ENCODE results near the gene TSR2.

TSR2 gene, protein sequence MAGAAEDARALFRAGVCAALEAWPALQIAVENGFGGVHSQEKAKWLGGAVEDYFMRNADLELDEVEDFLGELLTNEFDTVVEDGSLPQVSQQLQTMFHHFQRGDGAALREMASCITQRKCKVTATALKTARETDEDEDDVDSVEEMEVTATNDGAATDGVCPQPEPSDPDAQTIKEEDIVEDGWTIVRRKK

DNA sequence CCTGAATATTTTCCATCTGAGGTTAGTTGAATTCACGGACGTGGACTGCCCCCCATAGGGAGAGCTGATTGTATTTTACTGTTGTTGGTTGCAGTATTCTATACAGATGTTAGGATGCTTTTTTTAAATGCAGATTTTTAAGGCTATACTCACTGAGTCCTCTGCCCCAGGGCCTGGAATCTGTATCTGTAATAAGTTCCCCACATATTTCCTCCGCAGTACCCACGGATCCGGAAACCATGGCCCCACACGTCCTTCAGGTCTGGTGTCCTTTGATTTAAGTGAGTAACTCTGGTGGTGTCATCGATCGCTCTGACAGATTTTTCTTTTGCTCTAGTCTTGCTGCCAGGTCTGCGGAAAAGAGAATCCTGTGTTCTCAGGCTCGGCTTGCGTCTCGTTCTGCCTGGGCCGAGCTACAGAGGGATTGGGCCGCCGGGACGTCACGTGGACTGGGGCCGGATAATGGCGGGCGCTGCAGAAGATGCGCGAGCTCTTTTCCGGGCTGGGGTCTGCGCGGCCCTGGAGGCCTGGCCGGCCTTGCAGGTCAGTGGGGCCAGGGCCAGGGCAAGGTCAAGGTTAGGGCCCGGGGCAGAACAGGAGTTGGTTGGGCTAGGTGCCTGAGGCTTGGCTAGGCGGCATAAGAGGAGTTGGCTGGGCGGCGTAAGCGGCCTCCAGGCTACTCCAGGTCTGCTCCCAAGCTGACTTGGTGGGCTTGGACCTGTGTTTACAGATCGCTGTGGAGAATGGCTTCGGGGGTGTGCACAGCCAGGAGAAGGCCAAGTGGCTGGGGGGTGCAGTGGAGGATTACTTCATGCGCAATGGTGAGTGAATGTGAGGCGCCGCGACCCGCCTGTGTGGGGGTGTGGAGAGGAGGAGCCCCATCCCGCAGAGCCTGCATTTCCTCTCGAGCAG lies at the start of gene TSR2:
TSR2 (plus strand) TSS at position 445 of the 912 bp plus-strand sequence; CDS start at position 463, 18 bp downstream.
- FAIRE-seq (no peak), DNase-seq (ENCODE audit: insufficient read length, low spot score) (peak; percentile 59)

DNA sequence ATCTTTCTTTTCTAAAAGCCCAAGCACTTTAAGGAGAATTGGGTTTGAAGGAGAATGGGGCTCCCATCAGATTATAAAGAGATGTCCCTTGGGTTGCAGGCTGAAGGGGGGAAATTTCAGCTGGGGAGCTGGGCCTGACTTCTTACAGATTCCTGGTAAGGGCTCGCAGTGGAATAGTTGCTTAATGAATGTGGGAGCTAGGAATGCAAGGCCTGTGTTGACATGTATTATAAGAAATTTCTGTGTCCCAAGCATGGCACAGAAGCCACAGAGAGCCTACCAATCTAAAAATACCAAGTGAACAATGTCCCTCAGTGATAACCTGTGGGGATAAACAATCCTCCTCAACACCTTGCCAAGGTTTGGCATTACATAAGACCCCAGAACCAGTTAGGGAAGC lies 43.1 kb upstream of the TSR2 start:
- DNase-seq (ENCODE audit: insufficient read length, low spot score) (no peak), FAIRE-seq (no peak)

DNA sequence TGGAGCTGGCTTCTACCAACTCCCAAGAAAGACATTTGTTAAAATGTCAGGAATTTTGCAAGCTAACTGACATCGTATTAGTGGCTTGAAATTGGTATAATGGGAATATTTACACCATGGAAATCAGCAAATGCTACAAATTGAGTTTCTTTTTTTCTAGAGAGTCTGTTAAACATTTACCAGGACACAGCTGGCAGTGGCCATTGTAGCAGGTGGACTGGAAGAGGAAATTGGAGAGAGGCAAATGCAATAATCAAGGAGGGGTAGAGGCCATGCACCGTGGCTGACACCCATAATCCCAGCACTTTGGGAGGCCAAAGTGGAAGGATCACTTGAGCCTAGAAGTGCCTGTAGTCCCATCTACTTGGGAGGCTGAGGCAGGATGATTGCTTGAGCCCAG lies 32.9 kb upstream of the TSR2 start:
- FAIRE-seq, result no peak

DNA sequence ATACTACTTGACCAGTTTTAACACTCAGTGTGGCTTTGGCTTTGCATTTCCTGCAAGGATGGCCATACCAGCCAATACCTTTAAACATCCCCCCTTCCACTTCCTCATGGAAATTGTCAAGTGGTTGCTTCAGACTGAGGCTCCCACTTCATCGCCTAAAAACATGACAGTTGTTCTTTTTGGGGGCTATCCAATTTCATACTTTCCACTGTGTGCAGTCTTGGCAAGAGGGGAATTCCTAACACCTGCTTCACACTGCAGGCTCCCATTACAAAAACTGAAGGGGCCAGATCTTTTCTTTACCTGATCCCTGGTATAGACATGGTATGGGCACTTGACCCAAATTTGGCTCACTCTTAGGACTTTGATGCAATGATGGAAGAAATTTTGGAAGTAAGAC lies 28.5 kb upstream of the TSR2 start:
- DNase-seq (ENCODE audit: insufficient read length, low spot score), result no peak
- no peak for FAIRE-seq

More for the DNA sequence above, 32.9 kb upstream of the TSR2 start:
- DNase-seq (ENCODE audit: insufficient read length, low spot score), result no peak

DNA sequence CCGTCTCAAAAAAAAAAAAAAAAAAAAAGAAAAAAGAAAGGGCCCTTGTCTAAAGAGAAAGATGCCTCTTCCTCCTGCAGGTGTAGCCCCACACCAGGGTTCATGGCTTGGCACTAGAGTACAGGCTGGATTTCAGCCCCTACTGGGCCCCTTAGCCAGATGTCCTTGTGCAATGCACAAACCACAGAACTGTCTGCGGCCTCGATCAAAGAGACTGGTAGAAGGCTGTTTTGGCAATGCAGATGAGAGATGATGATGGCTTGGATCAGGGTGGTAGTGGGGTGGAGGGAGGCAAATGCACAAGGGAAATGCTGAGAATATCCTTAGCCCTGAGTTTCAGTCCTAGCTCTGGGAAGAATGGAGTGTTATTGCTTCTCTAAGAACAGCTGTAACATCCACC lies 26.5 kb upstream of the TSR2 start:
- no peak for FAIRE-seq

DNA sequence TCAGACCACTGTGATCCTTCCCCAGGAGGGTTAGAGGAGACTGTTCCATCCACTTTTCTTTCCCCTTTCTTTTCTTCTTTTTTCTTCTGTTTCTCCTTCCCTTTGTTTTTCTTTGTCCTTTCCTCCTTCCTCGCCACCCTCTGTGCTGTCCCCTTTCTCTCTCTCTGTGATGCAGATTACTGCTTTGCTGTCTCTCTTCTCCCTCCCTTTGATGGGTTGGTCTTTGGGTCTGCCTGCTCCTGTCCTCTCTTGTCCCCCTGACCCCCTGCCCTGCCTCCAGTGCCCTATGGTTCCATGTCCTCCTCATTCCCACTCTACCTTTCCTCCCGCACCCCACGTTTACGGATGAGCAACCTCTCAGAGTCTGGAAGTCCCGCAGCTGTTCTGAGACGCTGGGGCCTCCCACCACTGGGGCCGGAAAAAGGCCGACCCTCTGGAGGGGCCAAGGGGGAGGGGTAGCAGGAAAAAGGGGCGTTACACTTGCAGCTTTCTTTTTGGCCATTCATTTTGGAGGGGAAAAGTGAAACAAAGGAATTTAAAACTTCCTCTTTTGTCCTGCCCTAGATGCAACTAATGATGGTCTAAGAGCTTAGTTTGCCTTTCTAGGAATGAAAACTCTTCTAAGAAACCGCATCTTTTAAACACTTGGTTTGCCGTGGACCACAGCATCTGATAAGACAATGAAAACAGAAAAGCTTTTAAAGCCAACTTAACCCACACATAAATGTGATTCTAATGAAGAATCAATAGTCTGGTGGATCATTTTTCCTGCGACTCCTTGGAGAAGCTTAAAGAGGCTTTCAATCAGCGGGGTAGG lies 24.5 kb upstream of the TSR2 start:
- FAIRE-seq, result no peak
- no peak for DNase-seq (ENCODE audit: insufficient read length, low spot score)

More for the DNA sequence above, 26.5 kb upstream of the TSR2 start:
- no peak for DNase-seq (ENCODE audit: insufficient read length, low spot score)

- FAIRE-seq, result no peak
- DNase-seq (ENCODE audit: insufficient read length, low spot score), result no peak
Observed at GRCh38 chrX:54416965-54417364, 23.2 kb upstream of the TSR2 start.

GRCh38 chrX:54419559-54420302 lies 20.5 kb upstream of the TSR2 start:
- FAIRE-seq, result no peak

DNA sequence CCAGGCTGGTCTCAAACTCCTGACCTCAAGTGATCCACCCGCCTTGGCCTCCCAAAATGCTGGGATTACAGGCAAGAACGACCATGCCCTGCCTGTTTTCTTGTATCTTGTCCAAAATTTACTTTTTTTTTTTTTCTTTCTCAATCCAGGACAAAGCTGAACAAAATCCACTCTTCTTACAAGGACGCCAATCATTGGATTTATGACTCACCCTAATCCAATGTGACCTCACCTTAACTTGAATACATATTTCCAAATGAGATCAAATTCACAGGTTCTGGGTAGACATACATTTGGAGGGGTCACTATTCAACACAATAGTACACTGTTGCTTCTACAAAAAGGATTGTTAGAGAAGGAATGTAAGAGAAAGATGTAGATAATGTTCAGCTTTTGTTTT lies 18.0 kb upstream of the TSR2 start:
- DNase-seq (ENCODE audit: insufficient read length, low spot score) (no peak), FAIRE-seq (no peak)

More at GRCh38 chrX:54419559-54420302, 20.5 kb upstream of the TSR2 start:
- DNase-seq (ENCODE audit: insufficient read length, low spot score), result no peak

- DNase-seq (ENCODE audit: insufficient read length, low spot score) (no peak), FAIRE-seq (no peak)
Observed at GRCh38 chrX:54423161-54423888, 16.9 kb upstream of the TSR2 start.

- no peak for FAIRE-seq
- no peak for DNase-seq (ENCODE audit: insufficient read length, low spot score)
Observed at GRCh38 chrX:54427837-54428424, 12.3 kb upstream of the TSR2 start.

DNA sequence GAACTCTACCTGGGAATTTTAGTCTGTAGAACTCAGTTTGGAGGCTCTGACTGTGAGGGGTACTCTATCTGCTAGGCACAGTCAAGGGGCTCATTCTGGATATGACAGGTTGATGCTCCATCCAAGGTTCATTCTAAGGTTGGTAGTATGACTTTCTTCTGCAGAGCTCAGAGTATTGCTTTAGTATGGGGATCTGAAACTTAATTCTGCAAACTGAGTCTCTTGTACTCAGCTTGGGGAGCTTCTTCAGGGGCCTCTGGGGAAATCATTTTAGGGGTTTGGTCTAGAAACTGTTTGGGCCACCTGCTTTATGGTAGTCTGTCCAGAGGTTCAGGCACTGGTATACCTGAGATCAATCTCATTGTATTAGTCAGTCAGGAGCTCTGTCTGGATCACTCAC lies 9.7 kb upstream of the TSR2 start:
- FAIRE-seq, result no peak

GRCh38 chrX:54435121-54435520 lies 5.1 kb upstream of the TSR2 start:
- no peak for DNase-seq (ENCODE audit: insufficient read length, low spot score)
- FAIRE-seq, result no peak

More for the DNA sequence above, 9.7 kb upstream of the TSR2 start:
- no peak for DNase-seq (ENCODE audit: insufficient read length, low spot score)

GRCh38 chrX:54442790-54443189 lies 2.6 kb downstream of the TSR2 start:
- FAIRE-seq, result no peak
- DNase-seq (ENCODE audit: insufficient read length, low spot score), result no peak

DNA sequence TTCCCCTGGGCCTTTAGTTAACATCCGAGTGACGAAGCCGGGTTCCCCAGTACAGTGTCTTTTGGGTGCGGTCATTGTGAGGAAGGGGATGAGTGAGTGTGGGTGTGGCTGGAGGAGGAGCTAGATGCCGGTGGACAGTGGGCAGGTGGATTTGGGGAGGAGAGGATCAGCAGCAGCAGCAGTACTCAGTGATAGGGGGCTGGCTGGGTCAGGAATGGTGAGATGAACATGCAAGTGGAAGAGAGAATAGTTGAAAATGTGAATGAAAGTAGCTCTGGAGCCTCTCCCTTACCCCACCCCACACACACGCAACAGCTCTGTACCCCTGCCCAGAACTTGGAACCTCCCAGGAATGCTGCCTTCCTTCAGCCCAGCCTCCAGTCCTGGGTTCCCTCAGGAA lies 4.5 kb downstream of the TSR2 start:
- DNase-seq (ENCODE audit: insufficient read length, low spot score), result no peak
- FAIRE-seq, result no peak

DNA sequence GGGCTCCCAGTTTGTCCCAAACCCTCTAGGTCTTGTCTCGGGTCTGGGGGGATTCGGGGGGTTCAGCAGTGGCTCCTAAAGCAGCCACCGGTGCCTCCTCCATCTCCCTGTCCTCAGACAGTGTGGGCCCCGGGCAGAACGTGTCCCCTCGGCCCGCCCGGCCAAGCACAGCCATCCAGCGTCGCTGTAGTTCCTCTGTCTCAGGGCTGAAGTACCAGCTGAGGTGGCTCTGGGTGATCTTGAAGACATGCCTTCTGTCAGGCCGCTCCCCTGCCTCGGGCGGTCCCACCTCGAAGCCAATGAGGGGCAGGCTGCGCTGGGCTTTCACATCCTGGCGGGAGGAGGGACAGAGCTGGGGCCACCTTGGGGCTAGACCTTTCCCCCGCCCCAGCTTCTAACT lies 5.9 kb downstream of the TSR2 start:
- DNase-seq (ENCODE audit: insufficient read length, low spot score) (no peak), FAIRE-seq (no peak)

DNA sequence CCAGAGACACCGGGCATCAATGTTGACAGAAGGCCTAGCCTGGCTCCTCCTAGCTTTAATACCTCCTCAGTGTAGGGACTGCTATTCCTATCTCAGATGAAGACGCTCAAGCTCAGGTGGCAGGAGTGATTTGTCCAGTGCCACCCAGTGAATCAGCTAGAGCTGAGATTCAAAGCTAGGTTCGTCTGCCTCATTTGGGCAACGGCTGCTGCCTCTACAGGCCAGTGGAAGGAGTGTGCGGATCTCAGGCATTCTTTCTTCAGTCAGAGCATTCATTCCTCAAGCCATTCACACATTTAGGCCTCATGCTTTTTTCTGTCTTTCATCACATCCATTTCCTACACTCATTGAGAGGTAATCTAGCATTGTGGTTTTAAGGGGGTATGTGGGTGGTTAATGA lies 7.3 kb downstream of the TSR2 start:
- FAIRE-seq, result no peak
- DNase-seq (ENCODE audit: insufficient read length, low spot score), result no peak

GRCh38 chrX:54449929-54450328 lies 9.7 kb downstream of the TSR2 start:
- DNase-seq (ENCODE audit: insufficient read length, low spot score), result no peak
- FAIRE-seq, result no peak

DNA sequence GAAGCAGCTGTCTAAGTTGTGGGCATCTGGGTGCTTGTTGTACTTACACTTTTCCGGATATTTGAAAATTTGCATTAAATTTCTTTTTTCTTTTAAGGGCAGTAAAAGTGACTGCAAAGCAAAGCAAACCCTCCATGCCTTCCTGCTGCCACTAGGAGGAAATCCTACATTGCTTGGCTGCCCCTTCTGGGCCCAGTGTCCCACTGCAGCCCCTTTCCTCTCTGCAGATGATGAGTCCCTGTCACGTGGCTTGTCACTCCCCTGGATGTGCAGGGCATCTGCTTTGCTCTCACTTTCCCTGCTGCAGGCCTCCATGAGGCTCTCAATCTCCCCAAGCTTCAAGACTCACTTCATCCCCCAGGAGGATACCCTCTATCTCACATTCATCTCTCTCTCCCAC lies 12.7 kb downstream of the TSR2 start:
- DNase-seq (ENCODE audit: insufficient read length, low spot score) (no peak), FAIRE-seq (no peak)

Measured in HTR-8/SVneo (cell line).